GM19240 (cell line): ENCODE data around the gene GCLM.
A peak's percentile ranks its signal among the peaks of the same experiment; 100 is the strongest.
"Not testable (repeated sequence)": the region's sequence is repeated elsewhere in the genome, so short reads cannot be mapped to it uniquely, and the experiment has no call there.

Source experiments
- DNase-seq: peaks from one replicate; pipeline ENCODE4 v3.0.0; 2011; ENCODE audit warnings: low spot score; ENCODE audit not compliant: insufficient read length

GCLM gene

GRCh38 chr1:93909146-93910050, at the start of gene GCLM:
Gene GCLM, minus strand, starts transcription at chr1:93909430. Its CDS starts 267 bp downstream, at chr1:93909163.
- DNase-seq: peak; percentile 79

- DNase-seq: no peak
Measured at GRCh38 chr1:93958726-93959100, 49.5 kb upstream of the GCLM start.

GRCh38 chr1:93958032-93958725, 48.9 kb upstream of the GCLM start:
- DNase-seq: no peak

- DNase-seq: no peak
Measured at GRCh38 chr1:93955765-93956164, 46.5 kb upstream of the GCLM start.

GRCh38 chr1:93947002-93947686, 37.9 kb upstream of the GCLM start:
- DNase-seq: not testable (repeated sequence)

- no peak for DNase-seq
Measured at GRCh38 chr1:93938461-93939145, 29.4 kb upstream of the GCLM start.

GRCh38 chr1:93937997-93938396, 28.8 kb upstream of the GCLM start:
- DNase-seq: no peak

GRCh38 chr1:93925206-93925605, 16.0 kb upstream of the GCLM start:
- DNase-seq: no peak

- no peak for DNase-seq
Measured at GRCh38 chr1:93919780-93920179, 10.6 kb upstream of the GCLM start.

GRCh38 chr1:93917302-93917701, 8.1 kb upstream of the GCLM start:
- DNase-seq: no peak

GRCh38 chr1:93910880-93911279, 1.6 kb upstream of the GCLM start:
- DNase-seq: not testable (repeated sequence)

- no peak for DNase-seq
Measured at GRCh38 chr1:93910305-93910704, 1.1 kb upstream of the GCLM start.

GRCh38 chr1:93908394-93909145, 660 bp downstream of the GCLM start:
- no peak for DNase-seq

- no peak for DNase-seq
Measured at GRCh38 chr1:93907718-93908117, 1.5 kb downstream of the GCLM start.

- no peak for DNase-seq
Measured at GRCh38 chr1:93906480-93906879, 2.8 kb downstream of the GCLM start.

GRCh38 chr1:93905734-93906133, 3.5 kb downstream of the GCLM start:
- DNase-seq: no peak

- no peak for DNase-seq
Measured at GRCh38 chr1:93905051-93905450, 4.2 kb downstream of the GCLM start.

GRCh38 chr1:93904228-93904627, 5.0 kb downstream of the GCLM start:
- DNase-seq: no peak

GRCh38 chr1:93900723-93901504, 8.3 kb downstream of the GCLM start:
- DNase-seq: no peak
